ENCODE measurements around the gene KCNB1. TPM values are rescaled to one million over a fixed set of nuclear protein-coding genes. Genes with fewer than 3 reads are reported as not detected.

Gene KCNB1
- total and polyA plus RNA-seq, 11 donors: 0.72 to 4.9 (median 1.3) TPM

GRCh38 chr20:49466114-49466912 is 16.2 kb downstream of the KCNB1 start:
- TF ChIP-seq POLR2A (IDR thresholded peaks at IDR 0.05) (no peak), CTCF (IDR thresholded peaks at IDR 0.05) (no peak)
- Histone ChIP-seq H3K4me1 (no peaks in the 10 kb centered on the region), H3K9me3 (no peaks in the 10 kb centered on the region), H3K36me3 (no peaks in the 10 kb centered on the region), H3K4me3 (no peak overlapping the region), H3K27me3 (peaks cover 0 to 4% (median 0%) of the 10 kb centered on the region in 9 donors), H3K27ac (no peak overlapping the region)
- WGBS, 4 donors: 92 to 94% (median 92%) methylated on average over 8 of the region's 8 CpGs
- ATAC-seq: no peak
- DNase-seq: no peak
- intact Hi-C loops (cut with DNase I): no loop called here

- no peaks in the 10 kb centered on the region for H3K36me3 ChIP-seq
- TF ChIP-seq POLR2A (IDR thresholded peaks at IDR 0.05) (no peak), CTCF (IDR thresholded peaks at IDR 0.05) (no peak)
- no peak overlapping the region for H3K4me3 ChIP-seq
- H3K27ac ChIP-seq: no peak overlapping the region
- intact Hi-C loops (cut with DNase I): no loop called here
- ATAC-seq (no peak), DNase-seq (no peak)
- 93 to 95% (median 94%) methylated on average over 5 to 7 of the region's 7 CpGs for WGBS, 4 donors
- H3K4me1 ChIP-seq: no peaks in the 10 kb centered on the region
- H3K9me3 ChIP-seq: no peaks in the 10 kb centered on the region
- H3K27me3 ChIP-seq: no peaks in the 10 kb centered on the region
Observed at GRCh38 chr20:49464556-49464955, 17.9 kb downstream of the KCNB1 start.

GRCh38 chr20:49462626-49463025 is 19.8 kb downstream of the KCNB1 start:
- no peak for TF ChIP-seq POLR2A (IDR thresholded peaks at IDR 0.05)
- no peak for TF ChIP-seq CTCF (IDR thresholded peaks at IDR 0.05)
- ATAC-seq (no peak), DNase-seq (no peak)
- WGBS, 4 donors: 82 to 84% (median 83%) methylated on average over 6 of the region's 6 CpGs
- H3K27me3 ChIP-seq: no peaks in the 10 kb centered on the region
- no peaks in the 10 kb centered on the region for H3K4me1 ChIP-seq
- no peaks in the 10 kb centered on the region for H3K36me3 ChIP-seq
- H3K27ac ChIP-seq: no peak overlapping the region
- intact Hi-C loops (cut with DNase I): no loop called here
- H3K4me3 ChIP-seq: no peak overlapping the region
- H3K9me3 ChIP-seq: no peaks in the 10 kb centered on the region

- no peaks in the 10 kb centered on the region for H3K36me3 ChIP-seq
- H3K9me3 ChIP-seq: no peaks in the 10 kb centered on the region
- ATAC-seq: no peak
- DNase-seq: no peak
- TF ChIP-seq CTCF (IDR thresholded peaks at IDR 0.05) (no peak), POLR2A (IDR thresholded peaks at IDR 0.05) (no peak)
- WGBS, 4 donors: 87 to 92% (median 90%) methylated on average over 9 of the region's 9 CpGs
- H3K4me3 ChIP-seq: no peak overlapping the region
- H3K27ac ChIP-seq: no peak overlapping the region
- no peaks in the 10 kb centered on the region for H3K27me3 ChIP-seq
- intact Hi-C loops (cut with DNase I): no loop called here
- H3K4me1 ChIP-seq: no peaks in the 10 kb centered on the region
Observed at GRCh38 chr20:49461894-49462620, 20.4 kb downstream of the KCNB1 start.

All from heart left ventricle (tissue), 16 donors.